IPS-20b (cell line): ENCODE results near the gene FABP7.
"Not testable (repeated sequence)": the region's sequence is repeated elsewhere in the genome, so short reads cannot be mapped to it uniquely, and the experiment has no call there.

ENCODE experiments used
- H3K27ac ChIP-seq: one replicate; pipeline ENCODE4 v1.5.1; 2013; ENCODE audit warnings: low read length
- H3K27me3 ChIP-seq: 2 replicates; pipeline ENCODE4 v1.6.1; 2013; ENCODE audit warnings: mild to moderate bottlenecking, low read length, inconsistent platforms; ENCODE audit not compliant: insufficient read depth
- H3K36me3 ChIP-seq: 2 replicates; pipeline ENCODE4 v1.6.1; 2013; ENCODE audit warnings: low read depth, mild to moderate bottlenecking, inconsistent platforms, low read length, moderate library complexity; ENCODE audit not compliant: insufficient read depth
- H3K4me1 ChIP-seq: 2 replicates; pipeline ENCODE4 v1.6.1; 2013; ENCODE audit warnings: mild to moderate bottlenecking, control low read depth, inconsistent platforms, low read length, moderate library complexity; ENCODE audit not compliant: insufficient read depth
- H3K4me3 ChIP-seq: 2 replicates; pipeline ENCODE4 v1.5.1; 2013; ENCODE audit warnings: mild to moderate bottlenecking, low read length, inconsistent platforms
- H3K9ac ChIP-seq: 2 replicates; pipeline ENCODE4 v1.6.1; 2013; ENCODE audit warnings: low read depth, mild to moderate bottlenecking, inconsistent platforms, low read length, moderate library complexity
- H3K9me3 ChIP-seq: 2 replicates; pipeline ENCODE4 v1.6.1; 2013; ENCODE audit warnings: mild to moderate bottlenecking, low read depth, low read length, inconsistent platforms; ENCODE audit not compliant: insufficient read depth

FABP7 gene

DNA sequence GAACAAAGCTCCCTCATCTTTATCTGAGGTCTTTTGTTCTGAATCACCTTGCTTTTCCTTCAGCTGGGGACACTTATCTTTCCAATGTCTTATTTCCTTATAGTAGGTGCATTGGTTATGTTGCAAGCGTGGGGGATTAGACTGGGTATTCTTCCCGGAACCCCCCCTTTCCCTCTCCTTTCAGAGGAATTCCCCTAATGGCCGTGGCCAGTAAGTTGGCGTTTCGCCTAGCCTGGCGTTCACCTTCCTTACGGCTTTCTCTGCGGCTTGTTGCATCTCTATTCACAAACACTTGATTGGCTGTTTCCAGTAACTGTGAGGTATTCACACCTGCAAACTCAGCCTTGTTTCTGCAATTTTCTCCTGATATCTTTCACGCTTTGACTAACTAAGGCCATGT lies 32.8 kb upstream of the FABP7 start:
- H3K27ac ChIP-seq = no peak overlapping the region
- peaks cover 6% of the 10 kb centered on the region; the same call in 1 of the 2 replicates for H3K4me1 ChIP-seq
- no peak overlapping the region for H3K9ac ChIP-seq
- no peaks in the 10 kb centered on the region for H3K27me3 ChIP-seq
- no peaks in the 10 kb centered on the region; the same call in 1 of the 2 replicates for H3K9me3 ChIP-seq
- H3K36me3 ChIP-seq = no peaks in the 10 kb centered on the region
- no peak overlapping the region for H3K4me3 ChIP-seq

DNA sequence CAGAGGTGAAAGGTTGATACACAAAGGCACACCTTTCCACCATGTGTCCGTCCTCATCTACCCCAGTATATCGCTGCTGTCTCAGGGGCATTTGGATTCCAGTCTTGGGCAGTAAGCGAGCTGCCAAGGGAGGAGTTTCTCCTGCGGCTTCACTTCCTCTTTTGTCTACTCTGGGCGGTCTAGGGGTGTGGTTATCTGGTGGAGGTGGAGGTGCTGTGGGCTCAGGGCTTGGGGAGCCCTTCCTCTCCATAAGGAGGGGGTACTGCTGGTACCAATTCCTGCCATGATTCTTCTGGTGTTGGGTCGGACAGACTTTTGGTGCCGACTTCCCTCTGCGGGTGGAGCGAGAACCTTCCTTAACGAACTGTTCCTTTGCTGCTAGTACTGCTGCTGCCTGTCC lies 31.9 kb upstream of the FABP7 start:
- H3K4me1 ChIP-seq = peaks cover 12% of the 10 kb centered on the region; the same call in 1 of the 2 replicates
- no peaks in the 10 kb centered on the region; the same call in 1 of the 2 replicates for H3K9me3 ChIP-seq
- H3K27me3 ChIP-seq = no peaks in the 10 kb centered on the region; the same call in 1 of the 2 replicates
- H3K9ac ChIP-seq = no peak overlapping the region
- no peak overlapping the region for H3K4me3 ChIP-seq
- H3K27ac ChIP-seq = no peak overlapping the region
- H3K36me3 ChIP-seq = no peaks in the 10 kb centered on the region

DNA sequence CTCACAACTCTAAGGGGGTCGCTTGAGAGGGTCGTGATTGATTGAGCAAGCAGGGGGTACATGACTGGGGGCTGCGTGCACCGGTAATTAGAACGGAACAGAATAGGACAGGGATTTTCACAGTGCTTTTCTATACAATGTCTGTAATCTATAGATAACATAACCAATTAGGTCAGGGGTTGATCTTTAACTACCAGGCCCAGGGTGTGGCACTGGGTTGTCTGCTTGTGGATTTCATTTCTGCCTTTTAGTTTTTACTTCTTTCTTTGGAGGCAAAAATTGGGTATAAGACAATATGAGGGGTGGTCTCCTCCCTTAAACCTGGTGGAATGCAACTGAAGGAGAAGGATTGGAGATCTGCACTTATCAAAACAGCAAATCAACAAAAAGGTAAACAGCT lies 30.6 kb upstream of the FABP7 start:
- H3K9ac ChIP-seq, H3K27ac ChIP-seq, H3K36me3 ChIP-seq, H3K27me3 ChIP-seq, H3K9me3 ChIP-seq, H3K4me3 ChIP-seq: not testable (repeated sequence)
- H3K4me1 ChIP-seq = peaks cover 19% of the 10 kb centered on the region; the same call in 1 of the 2 replicates

DNA sequence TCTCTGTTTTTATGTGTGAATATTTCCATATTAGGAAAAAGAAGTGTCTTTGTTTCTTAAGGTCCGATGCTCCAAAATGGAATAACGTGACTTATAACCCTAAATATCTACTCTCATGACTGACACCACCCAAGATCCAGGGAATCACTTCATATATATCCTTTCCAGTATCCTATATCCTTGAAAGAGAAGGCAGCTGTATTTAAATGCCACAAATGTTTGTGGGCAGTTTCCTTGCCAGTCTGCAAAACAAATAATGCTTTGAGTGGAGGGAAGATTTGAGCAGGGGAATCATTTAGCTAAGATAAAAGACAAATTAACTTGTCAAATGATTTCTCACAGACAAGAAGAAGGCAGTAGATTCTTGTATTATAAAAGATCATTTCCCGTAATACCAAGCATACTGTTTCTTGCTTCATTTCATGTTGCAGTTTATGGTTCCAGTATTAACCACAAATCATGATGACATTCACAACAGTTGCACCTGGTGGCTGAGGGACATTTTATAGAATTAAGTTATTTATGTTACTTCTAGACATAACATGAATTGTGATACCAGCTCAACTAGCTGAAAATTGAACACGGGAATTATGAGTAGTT lies 30.0 kb upstream of the FABP7 start:
- no peaks in the 10 kb centered on the region for H3K36me3 ChIP-seq
- H3K9me3 ChIP-seq = no peaks in the 10 kb centered on the region; the same call in 1 of the 2 replicates
- H3K4me3 ChIP-seq = no peak overlapping the region
- H3K27ac ChIP-seq = no peak overlapping the region
- peaks cover 19% of the 10 kb centered on the region; the same call in 1 of the 2 replicates for H3K4me1 ChIP-seq
- peaks cover 10% of the 10 kb centered on the region for H3K27me3 ChIP-seq
- no peak overlapping the region for H3K9ac ChIP-seq

DNA sequence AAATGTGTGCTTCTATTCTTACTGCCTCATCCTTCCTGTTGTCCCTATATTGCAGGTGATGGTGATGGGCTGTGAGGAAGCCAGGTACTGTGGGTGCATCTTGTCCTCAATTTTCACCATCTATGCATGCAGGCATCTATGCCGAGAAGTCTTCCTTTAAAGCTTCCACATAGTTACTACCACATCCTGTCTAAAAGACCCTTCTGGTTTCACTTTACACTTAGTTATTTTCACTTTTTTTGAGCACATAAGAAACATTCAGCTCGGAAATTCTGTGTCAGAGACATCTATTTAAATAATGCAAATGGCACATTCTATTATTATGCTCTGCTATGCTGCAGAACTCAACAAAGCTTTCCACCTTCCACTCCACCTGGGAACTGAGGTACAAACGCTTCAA lies 28.2 kb upstream of the FABP7 start:
- peaks cover 19% of the 10 kb centered on the region; the same call in 1 of the 2 replicates for H3K4me1 ChIP-seq
- peaks cover 19% of the 10 kb centered on the region for H3K27me3 ChIP-seq

DNA sequence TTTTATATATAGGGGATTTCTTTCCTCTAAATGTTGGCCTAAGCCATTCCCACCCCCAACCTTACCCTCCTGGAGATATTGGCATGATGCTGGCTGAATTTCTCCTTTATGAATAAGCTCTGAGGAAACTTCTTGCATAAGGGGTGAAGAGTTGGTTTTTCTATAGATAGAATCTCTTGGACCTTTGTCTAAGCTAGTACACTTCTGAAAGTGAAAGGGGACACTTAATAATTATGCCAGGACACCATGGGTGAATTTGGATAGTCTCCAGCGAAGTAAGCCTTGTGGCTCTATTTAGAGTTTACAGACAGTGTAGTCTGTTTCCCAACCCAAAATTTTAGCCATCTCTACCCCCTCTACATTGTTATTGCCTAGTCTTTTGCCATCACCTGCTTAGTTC lies 27.1 kb upstream of the FABP7 start:
- Histone ChIP-seq H3K4me3 (no peak overlapping the region), H3K27me3 (peaks cover 31% of the 10 kb centered on the region), H3K9me3 (no peaks in the 10 kb centered on the region; the same call in 1 of the 2 replicates), H3K36me3 (no peaks in the 10 kb centered on the region), H3K27ac (no peak overlapping the region), H3K4me1 (peaks cover 19% of the 10 kb centered on the region; the same call in 1 of the 2 replicates), H3K9ac (no peak overlapping the region)

More for the DNA sequence above, 28.2 kb upstream of the FABP7 start:
- no peaks in the 10 kb centered on the region for H3K36me3 ChIP-seq
- H3K9me3 ChIP-seq = no peaks in the 10 kb centered on the region; the same call in 1 of the 2 replicates
- H3K4me3 ChIP-seq = no peak overlapping the region
- no peak overlapping the region for H3K27ac ChIP-seq
- H3K9ac ChIP-seq = no peak overlapping the region

DNA sequence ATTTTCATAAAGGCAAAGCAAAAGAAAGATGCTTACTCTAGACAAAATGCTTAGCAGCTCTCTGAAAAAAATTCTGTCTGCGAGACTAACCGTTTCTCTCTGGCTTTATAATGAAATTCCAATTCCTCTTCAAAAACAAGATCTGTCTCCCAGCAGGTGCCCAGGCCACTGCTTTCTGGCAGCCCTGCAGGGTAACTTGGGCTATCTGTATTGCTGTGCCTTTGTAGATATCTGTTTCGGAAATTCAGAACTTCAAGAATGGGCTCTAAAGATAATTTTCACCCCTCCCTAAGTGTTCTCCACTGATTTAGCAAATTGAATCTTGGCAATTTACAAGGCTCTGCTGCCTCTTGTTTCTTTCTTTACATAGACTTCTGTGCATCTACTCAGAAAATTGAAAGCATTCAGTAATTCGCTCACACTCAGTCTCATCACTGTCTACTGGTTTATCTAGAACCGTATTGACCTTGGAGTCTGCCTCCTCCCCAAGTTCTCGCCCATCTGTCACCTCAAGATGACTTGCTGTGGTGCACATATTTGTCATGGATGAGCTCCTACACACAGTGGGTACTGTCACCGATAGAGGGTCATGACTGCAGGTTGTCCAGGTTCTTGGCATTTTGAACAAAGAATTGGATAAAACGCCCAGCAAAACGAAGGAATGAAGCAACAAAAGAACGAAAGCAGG lies 26.4 kb upstream of the FABP7 start:
- Histone ChIP-seq H3K4me1 (peaks cover 19% of the 10 kb centered on the region; the same call in 1 of the 2 replicates), H3K9ac (no peak overlapping the region), H3K27me3 (peaks cover 35% of the 10 kb centered on the region)

DNA sequence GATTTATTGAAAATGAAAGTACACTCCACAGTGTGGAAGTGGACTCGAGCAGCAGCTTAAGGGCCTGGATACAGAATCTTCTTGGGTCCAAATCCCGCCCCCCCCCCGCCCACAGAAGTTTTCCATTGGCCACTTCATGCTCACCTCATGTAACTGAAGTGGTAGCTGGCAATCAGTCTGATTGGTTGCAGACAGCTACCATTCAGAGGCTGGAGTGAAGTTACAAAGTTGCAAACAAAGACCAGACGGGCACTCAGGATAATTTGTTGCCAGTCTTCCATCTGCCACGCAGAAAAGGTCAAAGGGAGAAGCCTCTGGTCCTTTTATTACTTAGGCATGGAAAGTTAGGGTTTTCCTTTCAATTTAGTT lies 25.8 kb upstream of the FABP7 start:
- Histone ChIP-seq H3K36me3 (no peaks in the 10 kb centered on the region), H3K4me3 (no peak overlapping the region), H3K9ac (no peak overlapping the region), H3K27ac (no peak overlapping the region), H3K4me1 (peaks cover 19% of the 10 kb centered on the region; the same call in 1 of the 2 replicates), H3K9me3 (no peaks in the 10 kb centered on the region; the same call in 1 of the 2 replicates), H3K27me3 (peaks cover 39% of the 10 kb centered on the region)

More for the DNA sequence above, 26.4 kb upstream of the FABP7 start:
- Histone ChIP-seq H3K4me3 (no peak overlapping the region; the same call in 1 of the 2 replicates), H3K9me3 (no peaks in the 10 kb centered on the region; the same call in 1 of the 2 replicates), H3K27ac (no peak overlapping the region), H3K36me3 (no peaks in the 10 kb centered on the region)

DNA sequence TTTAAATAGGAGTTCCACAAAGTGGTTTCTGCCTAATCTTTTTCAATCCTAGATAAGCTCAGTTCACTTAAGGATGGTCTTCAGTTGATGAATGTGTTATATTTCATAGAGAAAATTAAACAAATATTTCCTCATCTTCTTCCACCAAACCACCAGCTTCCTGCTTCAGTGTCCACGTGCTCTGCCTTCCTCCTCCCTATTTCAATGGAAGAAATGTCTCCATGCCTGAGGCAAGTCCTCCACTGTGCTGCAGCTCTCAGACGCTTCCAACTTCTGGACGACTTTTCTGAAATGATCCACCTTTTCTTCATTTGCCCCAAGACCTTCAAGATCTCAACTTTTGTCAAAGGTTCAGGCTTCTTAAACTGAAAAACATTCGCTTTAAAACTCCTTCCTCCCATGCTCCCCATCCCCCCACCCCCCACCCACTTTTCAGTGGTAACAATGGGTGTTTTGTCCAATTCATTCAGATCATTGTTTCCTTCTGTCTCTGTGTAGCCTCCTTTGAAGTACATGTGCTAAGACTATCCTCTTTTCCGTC lies 25.3 kb upstream of the FABP7 start:
- Histone ChIP-seq H3K9ac (no peak overlapping the region), H3K27ac (no peak overlapping the region), H3K9me3 (no peaks in the 10 kb centered on the region), H3K4me1 (peaks cover 19% of the 10 kb centered on the region; the same call in 1 of the 2 replicates), H3K36me3 (no peaks in the 10 kb centered on the region), H3K4me3 (no peak overlapping the region), H3K27me3 (peaks cover 39% of the 10 kb centered on the region)

DNA sequence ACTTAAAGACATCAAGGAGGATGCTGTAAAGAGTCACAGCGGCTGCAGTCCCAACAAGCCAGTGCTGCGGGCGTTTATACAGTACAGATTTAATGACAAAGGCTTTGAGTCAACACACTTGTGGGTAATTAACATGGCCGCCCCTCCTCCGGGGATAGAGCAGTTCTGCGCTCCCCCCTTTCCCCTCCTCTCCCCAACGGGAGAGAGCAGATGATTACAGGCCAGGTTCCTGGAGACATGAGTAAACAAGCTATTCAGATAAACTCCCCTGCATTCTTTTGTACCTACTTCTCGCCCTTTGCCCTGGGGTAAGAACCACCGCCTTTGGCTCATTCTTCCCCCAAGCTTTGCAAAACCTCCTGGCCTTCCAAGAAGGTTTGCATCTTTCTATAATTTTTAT lies 23.6 kb upstream of the FABP7 start:
- Histone ChIP-seq H3K4me3 (no peak overlapping the region), H3K36me3 (no peaks in the 10 kb centered on the region), H3K27me3 (peaks cover 39% of the 10 kb centered on the region), H3K9ac (no peak overlapping the region), H3K4me1 (peaks cover 19% of the 10 kb centered on the region; the same call in 1 of the 2 replicates), H3K9me3 (no peaks in the 10 kb centered on the region), H3K27ac (no peak overlapping the region)

DNA sequence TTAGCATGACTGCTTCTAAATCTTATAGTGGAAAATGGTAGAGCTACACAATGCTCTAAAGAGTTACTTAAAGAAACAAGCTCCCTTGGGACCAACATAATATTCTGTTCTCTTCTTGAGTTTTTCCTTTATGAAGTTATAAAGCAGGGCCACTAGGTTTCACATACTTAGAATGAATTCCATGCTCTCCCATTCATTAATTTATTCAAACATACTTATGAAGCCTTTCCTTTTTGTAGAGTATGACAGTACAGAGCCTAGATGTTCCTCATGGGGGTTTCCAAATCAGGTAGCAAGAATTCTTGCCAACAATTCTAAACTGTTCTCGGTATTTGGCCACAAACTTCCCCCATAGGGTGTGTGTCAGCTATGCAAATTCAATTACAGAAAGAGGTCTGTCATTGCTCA lies 20.6 kb upstream of the FABP7 start:
- Histone ChIP-seq H3K36me3 (no peaks in the 10 kb centered on the region), H3K4me1 (no peaks in the 10 kb centered on the region), H3K27ac (no peak overlapping the region), H3K9ac (no peak overlapping the region), H3K27me3 (peaks cover 34% of the 10 kb centered on the region), H3K4me3 (no peak overlapping the region), H3K9me3 (no peaks in the 10 kb centered on the region)

DNA sequence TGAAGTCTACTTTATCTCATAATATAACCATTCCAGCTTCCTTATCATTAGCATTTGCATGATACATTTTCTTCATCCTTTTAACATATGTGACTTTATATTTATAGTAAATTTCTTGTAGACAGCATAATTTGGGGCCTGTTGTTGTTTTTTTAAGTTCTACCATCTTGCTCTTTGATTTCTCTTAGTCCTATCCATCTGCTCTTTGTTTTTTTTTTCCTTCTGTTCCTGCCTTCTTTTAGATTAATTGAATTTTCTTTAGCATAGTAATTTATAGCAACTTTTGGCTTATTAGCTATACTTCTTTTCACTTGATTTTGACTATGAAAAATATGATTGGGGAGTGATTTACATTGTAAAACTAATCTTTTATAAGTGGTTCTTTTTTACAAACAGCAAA lies 19.2 kb upstream of the FABP7 start:
- H3K36me3 ChIP-seq = no peaks in the 10 kb centered on the region
- no peak overlapping the region for H3K27ac ChIP-seq
- H3K4me3 ChIP-seq = no peak overlapping the region
- no peaks in the 10 kb centered on the region for H3K4me1 ChIP-seq
- no peak overlapping the region for H3K9ac ChIP-seq
- peaks cover 22% of the 10 kb centered on the region for H3K27me3 ChIP-seq
- H3K9me3 ChIP-seq = no peaks in the 10 kb centered on the region
